Measurements from ENCODE around the gene FIGNL2.

- TF ChIP-seq EZH2phosphoT487 (IDR thresholded peaks at IDR 0.05; ENCODE audit: insufficient read depth, low read depth) (no peak), EZH2 (IDR thresholded peaks at IDR 0.05; ENCODE audit: insufficient read depth, poor library complexity, severe bottlenecking) (no peak)
Observed at GRCh38 chr12:51821440-51822260, 26.9 kb downstream of the FIGNL2 start.
